GM21381 (cell line): ENCODE measurements around the gene DDX10.
A peak's percentile ranks its signal among the peaks of the same experiment; 100 is the strongest.

Source experiments
- ATAC-seq: cut with Tn5 transposase; IDR thresholded peaks from one replicate; pipeline ENCODE4 v1.9.1; 2021; ENCODE audit warnings: mild to moderate bottlenecking, moderate library complexity; ENCODE audit not compliant: unreplicated experiment

The DDX10 gene

DNA sequence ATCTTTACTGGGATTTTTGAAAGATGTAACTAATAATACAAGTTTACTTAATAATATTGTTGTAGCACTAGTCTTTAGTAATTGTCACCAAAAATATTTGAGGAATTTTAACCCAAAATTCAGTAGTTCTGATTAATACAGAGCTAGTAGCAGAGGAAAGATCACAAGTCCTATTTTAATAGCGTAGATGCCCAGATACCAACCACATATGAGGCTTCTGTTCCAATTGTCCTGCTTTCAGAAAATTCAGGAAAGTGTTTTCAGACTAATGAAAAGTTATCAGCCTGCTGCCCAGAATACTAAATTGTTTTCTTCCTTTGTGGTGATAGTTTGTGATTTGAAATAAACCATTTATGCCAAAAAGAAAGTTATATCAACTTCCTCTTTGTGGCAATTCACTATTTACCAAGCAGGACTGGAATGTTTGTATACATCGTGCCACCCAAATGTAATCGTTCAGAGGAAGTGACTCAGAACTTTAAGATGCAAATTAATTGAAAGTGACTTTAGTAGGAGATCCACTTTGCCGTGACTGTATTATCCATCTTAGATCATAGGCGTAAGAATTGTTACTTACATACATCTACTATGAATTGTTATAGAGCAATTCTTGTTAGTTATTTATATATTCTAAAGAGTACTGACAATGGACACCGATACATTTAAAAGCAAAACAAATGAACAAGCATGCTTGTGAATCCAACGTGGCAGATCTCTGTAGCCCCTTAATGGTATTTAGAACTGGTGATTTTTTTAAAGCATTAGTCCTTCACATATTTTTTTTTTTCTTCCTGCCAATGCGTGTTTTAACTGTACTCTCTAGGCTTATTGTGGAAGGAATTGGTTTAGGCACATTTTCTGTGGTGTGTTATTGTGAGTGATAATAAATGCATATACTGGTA is 231.0 kb downstream of the DDX10 start:
- peak; percentile 78 for ATAC-seq

DNA sequence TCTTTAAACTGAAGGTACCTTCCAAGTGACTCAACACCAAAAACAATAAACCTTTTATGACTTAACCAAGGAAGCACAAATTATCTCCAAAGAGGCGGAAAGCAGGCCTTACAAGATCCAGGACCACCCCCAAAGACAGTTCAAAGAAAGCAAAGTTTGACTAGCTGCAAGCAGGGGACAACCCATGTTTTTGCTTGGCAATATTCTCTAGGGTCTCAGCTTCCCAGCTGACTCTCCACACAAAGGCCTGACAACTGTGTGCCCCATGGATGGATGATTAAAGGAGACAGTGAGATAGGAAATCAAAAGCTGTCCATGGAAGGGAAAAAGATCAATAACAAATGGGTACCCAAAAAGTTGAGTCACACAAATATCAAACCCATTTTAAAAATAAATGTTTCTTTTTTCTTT is 232.2 kb downstream of the DDX10 start:
- no peak for ATAC-seq

DNA sequence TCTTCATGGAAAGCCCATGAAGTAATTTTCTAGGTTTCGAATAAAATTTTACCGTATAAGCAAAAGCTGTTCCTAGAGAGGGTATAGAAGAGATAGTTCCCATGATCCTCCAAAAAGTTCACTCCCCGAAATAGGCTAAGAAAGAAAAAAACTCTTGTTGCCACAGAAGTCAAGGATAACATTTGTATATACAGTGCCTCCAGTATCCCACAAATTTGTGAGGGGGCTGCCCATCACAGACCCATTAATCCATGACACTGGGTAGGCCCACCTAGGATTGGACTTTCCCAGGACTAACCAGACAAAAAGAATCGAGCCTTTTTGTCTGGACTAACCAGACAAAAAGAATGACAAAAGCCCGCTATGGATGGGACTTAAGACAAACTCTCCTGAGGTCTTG is 233.0 kb downstream of the DDX10 start:
- ATAC-seq: no peak

GRCh38 chr11:108901359-108901758 is 236.5 kb downstream of the DDX10 start:
- ATAC-seq: no peak

GRCh38 chr11:108902027-108902469 is 237.2 kb downstream of the DDX10 start:
- no peak for ATAC-seq

- ATAC-seq: no peak
These were observed 239.6 kb downstream of the DDX10 start for GRCh38 chr11:108904480-108904879.

DNA sequence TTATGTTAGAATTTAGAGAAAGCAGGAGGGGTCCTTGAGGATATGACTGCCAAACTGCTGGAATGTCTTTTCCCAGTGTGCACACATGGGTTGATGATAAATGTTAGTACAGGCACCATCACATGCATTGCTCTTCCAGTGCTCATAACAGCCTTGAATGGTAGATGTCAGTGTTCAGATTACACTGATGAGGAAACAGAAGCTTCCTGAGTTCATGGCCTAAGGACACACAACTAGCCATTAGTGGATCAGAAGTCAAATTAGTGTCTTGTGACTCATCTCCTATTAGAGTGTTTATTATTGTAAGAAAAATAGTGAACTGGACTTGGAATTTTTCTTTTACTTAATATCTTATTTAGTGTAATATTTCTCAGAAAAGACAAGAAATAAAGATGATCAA is 241.5 kb downstream of the DDX10 start:
- no peak for ATAC-seq

- ATAC-seq: no peak
These were observed 242.0 kb downstream of the DDX10 start for GRCh38 chr11:108906826-108907225.

DNA sequence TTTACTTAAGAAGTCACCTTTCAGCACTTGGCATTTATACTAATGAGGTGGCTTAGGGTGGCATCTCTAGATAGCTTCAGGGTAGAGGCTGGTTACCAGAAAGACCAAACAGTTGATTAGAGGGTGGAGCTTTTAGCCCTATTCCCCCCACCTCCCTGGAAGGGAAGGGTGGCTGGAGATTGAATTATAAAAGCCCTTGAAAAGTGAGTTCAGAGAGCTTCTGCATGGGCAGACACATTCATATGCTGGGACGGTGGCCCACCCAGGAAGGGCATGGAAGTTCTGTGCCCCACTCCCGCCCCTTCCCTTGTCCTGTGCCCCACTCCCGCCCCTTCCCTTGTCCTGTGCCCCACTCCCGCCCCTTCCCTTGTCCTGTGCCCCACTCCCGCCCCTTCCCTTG is 244.2 kb downstream of the DDX10 start:
- no peak for ATAC-seq

DNA sequence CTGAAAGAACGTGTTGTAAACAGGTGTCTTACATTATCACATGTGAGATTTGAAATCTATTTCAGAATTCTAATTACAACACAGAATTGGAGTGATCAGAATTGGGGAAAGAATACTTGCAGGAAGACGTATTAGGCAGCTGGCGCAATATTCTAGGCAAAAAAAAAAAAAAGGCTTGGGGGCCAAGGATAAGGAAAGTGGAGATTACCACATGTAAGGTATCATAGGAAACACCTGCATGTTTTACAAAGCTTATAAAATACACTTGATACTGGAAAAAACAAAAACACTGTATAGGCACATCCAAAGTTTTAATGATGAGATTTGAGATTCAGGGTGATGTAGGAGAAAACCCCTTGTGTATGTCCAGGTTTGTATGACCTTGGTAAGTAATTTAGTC is 245.1 kb downstream of the DDX10 start:
- no peak for ATAC-seq

- no peak for ATAC-seq
These were observed 247.7 kb downstream of the DDX10 start for GRCh38 chr11:108912581-108912980.

GRCh38 chr11:108913204-108913603 is 248.3 kb downstream of the DDX10 start:
- no peak for ATAC-seq

GRCh38 chr11:108914211-108914610 is 249.3 kb downstream of the DDX10 start:
- no peak for ATAC-seq

DNA sequence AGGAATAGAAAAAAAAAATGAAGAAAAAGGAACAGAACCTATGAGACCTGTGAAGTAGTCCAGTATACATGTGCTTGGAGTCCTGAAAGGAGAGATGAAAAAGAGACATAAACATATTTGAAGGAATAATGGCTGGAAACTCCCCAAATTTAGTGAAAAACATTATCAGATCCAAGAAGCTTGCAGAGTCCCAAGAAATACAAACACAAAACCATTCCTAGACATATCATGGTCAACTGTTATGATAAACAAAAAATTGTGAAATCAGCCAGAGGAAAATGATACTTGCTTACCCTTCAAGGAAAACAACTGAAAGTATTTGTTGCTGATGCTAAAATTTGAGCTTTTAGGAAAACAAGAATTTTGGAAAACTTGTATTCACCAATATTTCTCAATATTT is 250.1 kb downstream of the DDX10 start:
- no peak for ATAC-seq

DNA sequence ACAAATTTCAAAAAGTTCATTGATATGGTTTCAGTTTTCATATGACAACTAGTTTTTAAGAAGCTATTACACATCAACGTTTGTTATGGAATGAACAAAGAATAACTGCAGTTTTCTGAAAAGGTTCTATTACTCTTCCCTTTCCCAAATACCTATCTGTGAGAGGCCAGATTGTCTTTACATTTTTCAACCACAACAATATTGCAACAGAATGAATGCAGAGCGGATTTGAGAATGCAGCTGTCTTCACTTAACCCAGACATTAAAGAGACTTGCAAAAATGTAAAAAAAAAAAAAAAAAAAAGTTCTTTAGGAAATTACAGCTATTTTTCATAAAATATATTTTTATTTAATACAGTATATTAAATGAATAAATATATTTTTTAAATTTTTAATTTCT is 250.8 kb downstream of the DDX10 start:
- no peak for ATAC-seq

DNA sequence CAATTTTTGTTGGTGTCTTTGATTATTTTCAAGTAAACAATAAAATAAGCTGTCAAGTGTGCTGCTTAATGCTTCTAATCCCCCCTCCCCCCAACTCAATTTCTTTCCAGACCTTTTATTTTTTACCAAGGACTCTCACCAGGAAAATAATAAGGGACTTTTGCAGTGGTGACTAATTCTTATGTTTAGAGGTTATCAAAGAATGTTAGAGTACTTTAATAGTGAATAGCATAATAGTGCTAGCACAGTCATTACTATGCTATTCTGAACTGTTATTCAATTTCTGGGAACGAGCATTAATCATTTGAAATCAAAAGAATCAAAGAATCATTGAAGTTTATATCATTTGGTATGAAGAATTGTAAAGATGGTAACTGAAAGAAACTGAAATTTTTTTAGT is 251.4 kb downstream of the DDX10 start:
- no peak for ATAC-seq

DNA sequence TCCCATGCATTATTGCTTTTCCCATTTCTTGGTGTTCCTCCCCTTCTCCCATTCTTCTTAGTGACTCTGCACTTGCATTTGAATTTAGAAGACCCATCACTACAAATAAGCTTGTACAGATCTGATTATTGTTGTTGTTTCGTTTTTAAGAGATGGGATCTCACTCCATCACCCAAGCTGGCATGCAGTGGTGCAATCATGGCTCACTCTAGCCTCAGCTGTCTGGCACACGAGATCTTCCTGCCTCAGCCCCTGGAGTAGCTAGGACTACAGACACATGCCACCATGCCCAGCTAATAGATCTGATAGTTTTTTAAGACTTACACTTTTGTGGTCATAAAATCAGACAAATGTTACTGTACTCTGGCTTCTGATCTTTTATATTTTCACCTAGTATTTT is 252.1 kb downstream of the DDX10 start:
- no peak for ATAC-seq

DNA sequence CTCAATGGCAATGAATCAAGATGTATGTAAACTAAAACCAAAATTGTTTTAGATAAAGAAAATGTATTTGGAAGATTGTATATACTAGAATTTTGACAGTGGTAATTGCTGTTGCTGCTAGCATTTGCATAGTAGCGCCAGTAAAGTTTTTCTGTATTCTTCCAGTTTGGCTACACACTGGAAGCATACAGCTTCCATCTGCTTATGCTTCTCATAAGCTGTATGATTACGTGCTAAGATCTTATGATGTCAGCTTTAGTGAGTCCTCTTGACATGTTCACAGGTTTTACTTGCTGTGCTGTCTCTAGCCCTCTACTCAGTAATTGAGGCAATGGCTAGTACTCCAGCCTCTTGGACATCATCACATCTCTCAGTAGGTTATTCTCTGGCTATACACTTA is 256.3 kb downstream of the DDX10 start:
- ATAC-seq: no peak

- no peak for ATAC-seq
These were observed 257.4 kb downstream of the DDX10 start for GRCh38 chr11:108922241-108922640.

DNA sequence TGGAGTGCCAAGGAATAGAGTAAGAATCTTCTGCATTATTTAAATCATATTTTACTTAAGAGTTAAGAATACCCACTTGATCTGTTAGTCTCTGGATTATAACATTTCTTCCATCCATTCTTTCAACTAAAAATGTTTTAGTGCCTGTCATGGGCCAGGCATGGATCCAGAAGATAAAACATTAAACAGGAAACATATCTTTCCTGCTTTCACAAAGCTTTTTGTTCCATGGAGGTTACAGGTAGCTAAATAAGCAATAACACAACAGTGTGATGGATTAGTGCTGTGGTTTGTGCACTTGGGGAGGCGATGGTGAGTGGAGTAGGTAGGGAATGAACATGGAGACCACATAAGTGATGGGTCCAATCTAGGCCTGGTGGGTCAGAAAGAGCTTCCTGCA is 258.5 kb downstream of the DDX10 start:
- ATAC-seq: no peak

DNA sequence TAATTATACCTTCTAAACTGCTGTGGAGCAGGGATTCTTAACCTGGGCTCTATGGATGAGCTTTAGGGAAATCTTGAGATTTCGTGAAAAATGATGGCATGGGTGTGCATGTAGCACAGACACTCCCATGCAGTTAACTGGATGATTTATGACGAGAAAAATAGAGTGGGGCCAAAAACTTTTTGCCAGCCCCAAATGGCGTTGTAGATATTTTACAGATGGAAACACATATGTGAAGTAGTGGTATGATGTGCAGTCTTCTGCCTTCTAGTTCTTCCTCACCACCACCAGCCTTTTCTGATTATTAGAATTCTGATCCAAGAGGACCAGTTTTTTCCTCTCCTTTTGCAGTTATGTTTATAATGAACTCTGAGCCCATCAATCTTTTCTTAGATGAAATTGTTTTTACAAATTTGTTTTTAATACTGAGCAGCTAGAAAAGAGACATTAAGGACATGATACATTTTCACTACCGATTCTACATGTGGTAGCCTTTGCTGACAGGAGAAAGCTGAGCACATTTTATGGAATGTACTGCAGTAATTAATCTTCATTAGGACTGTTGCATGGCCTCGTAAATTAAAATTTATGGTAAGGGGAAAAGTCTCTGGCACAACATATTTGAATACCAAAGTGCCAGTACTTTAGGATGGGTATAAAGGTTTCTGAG is 261.4 kb downstream of the DDX10 start:
- ATAC-seq: no peak

GRCh38 chr11:108926841-108927577 is 262.1 kb downstream of the DDX10 start:
- no peak for ATAC-seq
